Left lung (tissue), 10 donors: ENCODE results near the gene UCKL1. TPM values are rescaled to one million over a fixed set of nuclear protein-coding genes. Genes with fewer than 3 reads are reported as not detected.

ENCODE experiments used
- ATAC-seq: fragments of 200-7000 bp; cut with Tn5 transposase; one replicate; pipeline ENCODE4 v1.9.1; 2020; ENCODE audit warnings: moderate library complexity
- DNase-seq, 4 donors: peaks; one replicate each; pipeline ENCODE4 v3.0.0-alpha.2; 2013 to 2020
- H3K27ac ChIP-seq, 2 donors: fragments of 200-600 bp; sonication (generic) in 1 of 2; one replicate each; pipeline versions ENCODE4 v1.5.0 to v1.8.0; 2020 to 2021
- H3K27me3 ChIP-seq, 2 donors: fragments of 200-600 bp; sonication (generic) in 1 of 2; one replicate each; pipeline versions ENCODE4 v1.5.0 to v1.8.0; 2020 to 2021
- H3K36me3 ChIP-seq, 2 donors: fragments of 200-600 bp; sonication (generic) in 1 of 2; one replicate each; pipeline versions ENCODE4 v1.5.0 to v1.8.0; 2020 to 2021
- H3K4me1 ChIP-seq, 2 donors: fragments of 200-600 bp; one replicate each; pipeline ENCODE4 v1.8.0; 2021
- H3K4me3 ChIP-seq, 2 donors: fragments of 200-600 bp; sonication (generic) in 1 of 2; one replicate each; pipeline versions ENCODE4 v1.5.0 to v1.8.0; 2020 to 2021; ENCODE audit warnings: mild to moderate bottlenecking in 1 of 2
- H3K9me3 ChIP-seq, 2 donors: fragments of 200-600 bp; sonication (generic) in 1 of 2; one replicate each; pipeline versions ENCODE4 v1.5.0 to v1.8.0; 2020 to 2021
- CTCF ChIP-seq, 2 donors: fragments of 200-600 bp; sonication (generic) in 1 of 2; IDR thresholded peaks; one replicate each; pipeline versions ENCODE4 v1.5.0 to v1.8.0; 2021; ENCODE audit warnings: antibody characterized with exemption in 2 of 2
- intact Hi-C, 2 donors: fragments of 100-400 bp; cut with DNase I; formaldehyde crosslinking; loops; one replicate each; pipeline versions ENCODE4 v1.11.2 to v1.14.2; 2022
- polyA plus RNA-seq, 6 donors: library from polyadenylated mRNA; unstranded; fragments of 120-200 nt; gene quantifications; one replicate each; pipeline ENCODE4 v1.2.1, GENCODE V29; 2013; ENCODE audit not compliant: insufficient read length in 6 of 6
- total RNA-seq, 2 donors: library from RNA; stranded (reverse); fragmentation: NEBNext Ultra II Directional; extraction: Animal tissue kit (Norgen Biotek cat#: 25700); gene quantifications; one replicate each; pipeline ENCODE4 v1.2.1, GENCODE V29; 2021
- donor health status: DM: no; HTN: yes; CAD: no.
- donor health status: DM: no; HTN: no; CAD: no.

UCKL1 gene
- total and polyA plus RNA-seq, 8 donors: 26.7 to 68.8 (median 53.2) TPM

- ATAC-seq (no peak), DNase-seq (no peak)
- no peaks in the 10 kb centered on the region for H3K9me3 ChIP-seq
- peaks cover 0 to 100% of the 10 kb centered on the region in 2 donors for H3K36me3 ChIP-seq
- H3K27ac ChIP-seq: no peak overlapping the region
- H3K4me1 ChIP-seq: no peaks in the 10 kb centered on the region
- TF ChIP-seq CTCF (IDR thresholded peaks at IDR 0.05): no peak
- intact Hi-C loops: no loop called here
- no peak overlapping the region for H3K4me3 ChIP-seq
- no peaks in the 10 kb centered on the region for H3K27me3 ChIP-seq
These were observed 44.7 kb upstream of the UCKL1 start for GRCh38 chr20:64000906-64001305.

GRCh38 chr20:63982937-63983336, 26.7 kb upstream of the UCKL1 start:
- no peak for TF ChIP-seq CTCF (IDR thresholded peaks at IDR 0.05)
- DNase-seq (peak in 1 of 4 donors; percentile 43), ATAC-seq (no peak)
- H3K27ac ChIP-seq: no peak overlapping the region
- no peak overlapping the region for H3K4me3 ChIP-seq
- peaks cover 0 to 51% of the 10 kb centered on the region in 2 donors for H3K36me3 ChIP-seq
- peaks cover 22 to 48% of the 10 kb centered on the region in 2 donors for H3K4me1 ChIP-seq
- intact Hi-C loops: no loop called here
- no peaks in the 10 kb centered on the region for H3K9me3 ChIP-seq
- no peaks in the 10 kb centered on the region for H3K27me3 ChIP-seq

- peak; percentile 59 to 73 for TF ChIP-seq CTCF (IDR thresholded peaks at IDR 0.05)
- H3K4me3 ChIP-seq: peak within 1 kb of the TSS; percentile 97 to 99
- no peaks in the 10 kb centered on the region for H3K27me3 ChIP-seq
- intact Hi-C loops: no loop called here
- ATAC-seq (peak; percentile 92), DNase-seq (peak; percentile 89 to 99 (median 96))
- no peaks in the 10 kb centered on the region for H3K9me3 ChIP-seq
- H3K27ac ChIP-seq: peak within 1 kb of the TSS; percentile 23 to 90
- peaks cover 22 to 53% of the 10 kb centered on the region in 2 donors for H3K4me1 ChIP-seq
- H3K36me3 ChIP-seq: peaks cover 0 to 33% of the 10 kb centered on the region in 2 donors
These were observed 24.9 kb upstream of the UCKL1 start, which contains the start of gene PRPF6 for GRCh38 chr20:63980806-63981728. Gene PRPF6 (plus strand): TSS chr20:63981132. CDS start chr20:63981246, 114 bp downstream.

- peak overlapping the region; percentile 23 to 90 for H3K27ac ChIP-seq
- no peak for TF ChIP-seq CTCF (IDR thresholded peaks at IDR 0.05)
- peak; percentile 2 for ATAC-seq
These were observed 24.1 kb upstream of the UCKL1 start for GRCh38 chr20:63980317-63980805.

More at GRCh38 chr20:63980317-63980805, 24.1 kb upstream of the UCKL1 start:
- H3K4me3 ChIP-seq: peak overlapping the region; percentile 97 to 99
- H3K27me3 ChIP-seq: no peaks in the 10 kb centered on the region
- peaks cover 22 to 53% of the 10 kb centered on the region in 2 donors for H3K4me1 ChIP-seq
- H3K9me3 ChIP-seq: no peaks in the 10 kb centered on the region
- intact Hi-C loops: no loop called here
- no peak for DNase-seq
- peaks cover 0 to 30% of the 10 kb centered on the region in 2 donors for H3K36me3 ChIP-seq
